Hepatocyte (in vitro differentiated cells): ENCODE data around the gene SNRPA1. TPM values are rescaled to one million over a fixed set of nuclear protein-coding genes. Genes with fewer than 3 reads are reported as not detected.

Experiments
- DNase-seq: peaks from one replicate; pipeline ENCODE4 v3.0.0-alpha.2; 2016; ENCODE audit warnings: low spot score
- H2AFZ ChIP-seq: fragments of 200-600 bp; sonication (generic); 2 replicates; pipeline ENCODE4 v1.6.0; 2016; ENCODE audit warnings: antibody characterized with exemption, mild to moderate bottlenecking
- H3K27ac ChIP-seq: fragments of 200-600 bp; sonication (generic); 2 replicates; pipeline ENCODE4 v1.5.1; 2016; ENCODE audit warnings: mild to moderate bottlenecking
- H3K27me3 ChIP-seq: fragments of 200-600 bp; sonication (generic); 2 replicates; pipeline ENCODE4 v1.6.1; 2016
- H3K36me3 ChIP-seq: fragments of 200-600 bp; sonication (generic); replicated peaks from 2 replicates; pipeline ENCODE4 v1.5.1; 2016; ENCODE audit warnings: low read depth; ENCODE audit not compliant: insufficient read depth
- H3K4me1 ChIP-seq: fragments of 200-600 bp; sonication (generic); 2 replicates; pipeline ENCODE4 v1.5.1; 2016; ENCODE audit warnings: mild to moderate bottlenecking, moderate library complexity; ENCODE audit not compliant: insufficient read depth
- H3K4me2 ChIP-seq: fragments of 200-600 bp; sonication (generic); 2 replicates; pipeline ENCODE4 v1.6.0; 2016
- H3K4me3 ChIP-seq: fragments of 200-600 bp; sonication (generic); 2 replicates; pipeline ENCODE4 v1.5.1; 2016; ENCODE audit warnings: mild to moderate bottlenecking
- H3K79me2 ChIP-seq: fragments of 200-600 bp; sonication (generic); 2 replicates; pipeline ENCODE4 v1.6.0; 2017; ENCODE audit warnings: mild to moderate bottlenecking
- H3K9me2 ChIP-seq: fragments of 200-600 bp; sonication (generic); replicated peaks from 2 replicates; pipeline ENCODE4 v1.6.0; 2017; ENCODE audit warnings: mild to moderate bottlenecking; ENCODE audit not compliant: insufficient read depth
- H3K9me3 ChIP-seq: fragments of 200-600 bp; sonication (generic); 2 replicates; pipeline ENCODE4 v1.5.1; 2016; ENCODE audit warnings: low read depth, mild to moderate bottlenecking
- H4K20me1 ChIP-seq: fragments of 200-600 bp; sonication (generic); 2 replicates; pipeline ENCODE4 v1.6.0; 2016; ENCODE audit warnings: mild to moderate bottlenecking; ENCODE audit not compliant: insufficient read depth, poor library complexity, severe bottlenecking
- EZH2 ChIP-seq: fragments of 200-600 bp; sonication (generic); IDR thresholded peaks from 2 replicates; pipeline ENCODE4 v1.6.1; 2016; ENCODE audit warnings: antibody characterized with exemption, mild to moderate bottlenecking, borderline replicate concordance
- EZH2phosphoT487 ChIP-seq: fragments of 200-600 bp; sonication (generic); IDR thresholded peaks from one replicate; pipeline ENCODE4 v1.6.1; 2018; ENCODE audit warnings: antibody characterized with exemption, mild to moderate bottlenecking, low read depth, moderate library complexity; ENCODE audit not compliant: unreplicated experiment, severe bottlenecking
- WGBS: methylation state at CpG from one replicate; pipeline ENCODE4 v1.1.6; 2016; ENCODE audit warnings: low lambda C conversion rate; ENCODE audit errors: missing lambda C conversion rate; 5-methylcytosine and 5-hydroxymethylcytosine counted together
- polyA plus RNA-seq: library from polyadenylated mRNA; unstranded; fragments of >200 nt; fragmentation: Nextera tagmentation; extraction: Ambion mirVana; gene quantifications from 2 replicates; pipeline ENCODE4 v1.2.1, GENCODE V29; 2016
- total RNA-seq: library from RNA; depleted of rRNA; stranded (reverse); fragments of >200 nt; gene quantifications from 2 replicates; pipeline ENCODE4 v1.2.3, GENCODE V29; 2014
- TF ChIP-seq, protein P1 (sequence below): fragments of 200-600 bp; sonication (generic); IDR thresholded peaks from 2 replicates; pipeline ENCODE4 v1.5.1; 2016; ENCODE audit warnings: antibody characterized with exemption, mild to moderate bottlenecking; ENCODE audit not compliant: poor library complexity

SNRPA1 gene
- total and polyA plus RNA-seq, 2 experiments from 2014 or later: 54.7 to 110 TPM

GRCh38 chr15:101269479-101270223, 25.4 kb downstream of the SNRPA1 start:
- Histone ChIP-seq H3K4me1 (no peaks in the 10 kb centered on the region), H3K9me3 (no peaks in the 10 kb centered on the region), H3K27ac (no peak overlapping the region), H4K20me1 (peaks cover 2% of the 10 kb centered on the region), H3K9me2 (no peaks in the 10 kb centered on the region), H3K4me2 (no peak overlapping the region), H3K36me3 (no peaks in the 10 kb centered on the region), H2AFZ (no peak overlapping the region), H3K27me3 (no peaks in the 10 kb centered on the region), H3K79me2 (peaks cover 9% of the 10 kb centered on the region), H3K4me3 (no peak overlapping the region)
- DNase-seq: no peak
- TF ChIP-seq, protein P1, sequence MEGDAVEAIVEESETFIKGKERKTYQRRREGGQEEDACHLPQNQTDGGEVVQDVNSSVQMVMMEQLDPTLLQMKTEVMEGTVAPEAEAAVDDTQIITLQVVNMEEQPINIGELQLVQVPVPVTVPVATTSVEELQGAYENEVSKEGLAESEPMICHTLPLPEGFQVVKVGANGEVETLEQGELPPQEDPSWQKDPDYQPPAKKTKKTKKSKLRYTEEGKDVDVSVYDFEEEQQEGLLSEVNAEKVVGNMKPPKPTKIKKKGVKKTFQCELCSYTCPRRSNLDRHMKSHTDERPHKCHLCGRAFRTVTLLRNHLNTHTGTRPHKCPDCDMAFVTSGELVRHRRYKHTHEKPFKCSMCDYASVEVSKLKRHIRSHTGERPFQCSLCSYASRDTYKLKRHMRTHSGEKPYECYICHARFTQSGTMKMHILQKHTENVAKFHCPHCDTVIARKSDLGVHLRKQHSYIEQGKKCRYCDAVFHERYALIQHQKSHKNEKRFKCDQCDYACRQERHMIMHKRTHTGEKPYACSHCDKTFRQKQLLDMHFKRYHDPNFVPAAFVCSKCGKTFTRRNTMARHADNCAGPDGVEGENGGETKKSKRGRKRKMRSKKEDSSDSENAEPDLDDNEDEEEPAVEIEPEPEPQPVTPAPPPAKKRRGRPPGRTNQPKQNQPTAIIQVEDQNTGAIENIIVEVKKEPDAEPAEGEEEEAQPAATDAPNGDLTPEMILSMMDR: no peak
- no peak for TF ChIP-seq EZH2
- no peak for TF ChIP-seq EZH2phosphoT487
- WGBS: 92% methylated on average over 16 of the region's 16 CpGs

GRCh38 chr15:101267320-101268104, 27.5 kb downstream of the SNRPA1 start:
- Histone ChIP-seq H3K27me3 (no peaks in the 10 kb centered on the region), H3K9me2 (no peaks in the 10 kb centered on the region), H2AFZ (no peak overlapping the region), H3K79me2 (no peaks in the 10 kb centered on the region), H4K20me1 (no peaks in the 10 kb centered on the region), H3K36me3 (no peaks in the 10 kb centered on the region), H3K27ac (no peak overlapping the region), H3K4me2 (no peak overlapping the region), H3K4me3 (no peak overlapping the region), H3K9me3 (no peaks in the 10 kb centered on the region), H3K4me1 (no peaks in the 10 kb centered on the region)
- TF ChIP-seq, protein P1: no peak
- no peak for TF ChIP-seq EZH2phosphoT487
- no peak for TF ChIP-seq EZH2
- no peak for DNase-seq
- 72% methylated on average over 18 of the region's 18 CpGs for WGBS

DNA sequence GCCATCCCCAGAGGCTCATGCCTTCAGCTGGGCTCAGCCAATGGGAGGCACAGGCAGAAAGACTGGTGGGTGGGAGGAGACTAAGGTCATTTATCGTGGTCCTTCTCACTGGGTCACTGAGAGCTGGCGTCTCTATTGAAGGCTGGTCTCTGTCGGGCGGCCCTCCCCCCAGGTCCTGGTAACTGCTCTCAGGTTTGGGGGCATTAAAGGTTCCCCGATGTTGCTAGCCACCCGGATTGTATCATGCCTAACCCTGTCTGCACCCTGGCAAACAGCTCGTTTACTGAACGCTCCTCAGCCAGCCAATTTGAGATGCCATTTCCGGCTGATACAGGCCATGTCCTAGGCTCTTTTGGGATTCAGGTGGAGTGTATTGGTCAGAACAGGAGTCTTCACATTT, 28.3 kb downstream of the SNRPA1 start:
- H3K4me3 ChIP-seq: no peak overlapping the region
- H4K20me1 ChIP-seq: no peaks in the 10 kb centered on the region
- H3K4me1 ChIP-seq: no peaks in the 10 kb centered on the region
- no peaks in the 10 kb centered on the region for H3K27me3 ChIP-seq
- TF ChIP-seq EZH2: no peak
- TF ChIP-seq EZH2phosphoT487: no peak
- TF ChIP-seq, protein P1: no peak
- no peaks in the 10 kb centered on the region for H3K9me3 ChIP-seq
- no peaks in the 10 kb centered on the region for H3K79me2 ChIP-seq
- no peak overlapping the region for H2AFZ ChIP-seq
- no peak overlapping the region for H3K27ac ChIP-seq
- DNase-seq: no peak
- no peaks in the 10 kb centered on the region for H3K36me3 ChIP-seq
- H3K9me2 ChIP-seq: no peaks in the 10 kb centered on the region
- no peak overlapping the region for H3K4me2 ChIP-seq
- WGBS: 91% methylated on average over 9 of the region's 9 CpGs
